Lung (tissue), 12 donors: ENCODE results near the gene ZCCHC8. TPM values are rescaled to one million over a fixed set of nuclear protein-coding genes. Genes with fewer than 3 reads are reported as not detected.
A peak's percentile ranks its signal among the peaks of the same experiment; 100 is the strongest.

Source experiments
- ATAC-seq: fragments of 200-7000 bp; cut with Tn5 transposase; one replicate; pipeline ENCODE4 v1.9.1; 2020; ENCODE audit warnings: moderate number of reproducible peaks; ENCODE audit not compliant: insufficient read depth, low FRiP score
- DNase-seq, 3 donors: peaks; one replicate each; pipeline ENCODE4 v3.0.0-alpha.2; 2013 to 2017
- H3K27ac ChIP-seq, 2 donors: one replicate each; pipeline ENCODE4 v1.5.1; 2013; ENCODE audit warnings: mild to moderate bottlenecking in 2 of 2, moderate library complexity in 2 of 2, control low read depth in 1 of 2, inconsistent platforms in 1 of 2, low read depth in 1 of 2, low read length in 1 of 2
- H3K27me3 ChIP-seq, 3 donors: one replicate each; pipeline ENCODE4 v1.5.1; 2013; ENCODE audit warnings: low read length in 2 of 3; ENCODE audit not compliant: control insufficient read depth in 3 of 3, insufficient read depth in 3 of 3
- H3K36me3 ChIP-seq, 4 donors: one replicate each; pipeline ENCODE4 v1.5.1; 2013; ENCODE audit warnings: low read length in 4 of 4, mild to moderate bottlenecking in 1 of 4, moderate library complexity in 1 of 4; ENCODE audit not compliant: control insufficient read depth in 4 of 4, insufficient read depth in 4 of 4
- H3K4me1 ChIP-seq, 5 donors: one replicate each; pipeline ENCODE4 v1.5.1; 2013; ENCODE audit warnings: low read length in 5 of 5, mild to moderate bottlenecking in 2 of 5, moderate library complexity in 1 of 5; ENCODE audit not compliant: control insufficient read depth in 5 of 5, insufficient read depth in 5 of 5
- H3K4me3 ChIP-seq: one replicate; pipeline ENCODE4 v1.5.1; 2013; ENCODE audit warnings: mild to moderate bottlenecking, control low read depth, moderate library complexity
- H3K9ac ChIP-seq, 2 donors: one replicate each; pipeline ENCODE4 v1.5.1; 2013; ENCODE audit warnings: low read length in 2 of 2, control low read depth in 1 of 2; ENCODE audit not compliant: insufficient read depth in 1 of 2
- H3K9me3 ChIP-seq, 4 donors: one replicate each; pipeline ENCODE4 v1.5.1; 2013; ENCODE audit warnings: low read length in 3 of 4, mild to moderate bottlenecking in 1 of 4, moderate library complexity in 1 of 4; ENCODE audit not compliant: control insufficient read depth in 4 of 4, insufficient read depth in 3 of 4
- WGBS, 2 donors: extraction: QIAGEN DNeasy Blood & Tissue Kit; methylation state at CpG; one replicate each; pipeline ENCODE4 v1.1.7; 2013; 5-methylcytosine and 5-hydroxymethylcytosine counted together
- polyA plus RNA-seq, 2 donors: library from polyadenylated mRNA; stranded (reverse); fragments of 200-250 nt; gene quantifications; one replicate each; pipeline ENCODE4 v1.2.1, GENCODE V29; 2013
- total RNA-seq, 2 donors: library from RNA; depleted of rRNA in 1 of 2; stranded (reverse); fragments of >200 nt in 1 of 2; gene quantifications; one replicate each; pipeline ENCODE4 v1.2.1, GENCODE V29; 2014 to 2021
- TF ChIP-seq, protein P1 (sequence below): IDR thresholded peaks from 2 replicates; pipeline ENCODE4 v1.5.1; 2012; ENCODE audit warnings: mild to moderate bottlenecking; ENCODE audit errors: control extremely low read depth, extremely low read depth
- donor health status: control.
- donor health status: control.
- donor health status: Bipolar disorder and iron deficiency.
- donor health status: healthy.
- donor health status: DM: yes; HTN: yes; CAD: no.

Gene ZCCHC8
- total and polyA plus RNA-seq, 4 donors = 12.8 to 48.1 (median 21.8) TPM

DNA sequence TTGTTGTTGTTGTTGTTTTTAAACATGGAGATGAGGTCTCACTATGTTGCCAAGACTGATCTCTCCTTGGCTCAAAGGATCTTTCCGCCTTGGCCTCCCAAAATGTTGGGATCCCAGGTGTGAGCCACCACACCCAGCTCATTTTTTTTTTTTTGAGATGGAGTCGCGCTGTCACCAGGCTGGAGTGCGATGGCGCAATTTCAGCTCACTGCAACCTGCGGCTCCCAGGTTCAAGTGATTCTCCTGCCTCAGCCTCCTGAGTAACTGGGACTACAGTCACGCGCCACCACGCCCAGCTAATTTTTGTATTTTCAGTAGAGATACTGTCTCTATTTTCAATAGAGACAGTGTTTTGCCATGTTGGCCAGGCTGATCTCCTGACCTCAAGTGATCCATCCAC lies 73.3 kb downstream of the ZCCHC8 start:
- peaks cover 0 to 9% (median 0%) of the 10 kb centered on the region in 5 donors for H3K4me1 ChIP-seq
- no peaks in the 10 kb centered on the region for H3K27me3 ChIP-seq

DNA sequence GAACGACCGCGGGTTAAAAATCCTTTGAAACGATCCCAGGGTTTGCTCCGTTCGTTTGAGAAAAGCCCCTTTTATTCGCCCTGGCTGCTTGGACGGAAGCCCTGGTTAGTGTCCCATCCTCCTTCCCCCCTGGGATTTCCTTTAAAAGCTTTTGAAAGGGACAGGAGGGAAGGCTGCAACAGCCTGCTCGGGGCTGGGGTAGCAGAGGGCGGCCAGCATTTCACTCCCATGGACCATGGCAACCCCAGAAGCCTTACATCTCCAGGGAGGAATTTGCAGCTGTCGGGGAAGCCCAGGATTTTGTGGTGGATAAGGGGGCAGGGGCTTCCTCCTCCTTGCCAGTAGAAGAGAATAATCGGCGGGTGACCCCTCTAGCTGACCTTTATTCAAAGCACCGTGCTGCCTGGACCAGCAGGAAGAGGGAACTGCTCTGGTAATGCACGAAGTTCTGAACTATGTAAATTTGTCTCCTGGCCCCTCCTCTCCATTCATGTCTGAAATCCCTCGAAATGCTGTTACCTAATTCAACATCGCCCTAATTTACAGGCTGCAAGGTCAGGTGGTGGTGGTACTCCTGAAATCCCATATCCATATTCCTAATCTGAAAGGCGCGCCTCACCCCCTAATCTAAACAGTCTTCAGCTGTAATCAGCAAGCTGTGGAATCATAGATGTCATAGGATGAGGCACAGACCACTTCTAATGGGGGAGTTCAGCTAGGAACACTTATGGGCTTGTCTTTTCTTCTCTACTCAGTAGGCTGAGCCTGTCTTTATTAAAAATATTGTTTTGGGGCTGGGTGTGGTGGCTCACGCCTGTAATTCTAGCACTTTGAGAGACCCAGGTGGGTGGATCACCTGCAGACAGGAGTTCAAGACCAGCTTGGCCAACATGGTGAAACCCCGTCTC lies 77.2 kb downstream of the ZCCHC8 start:
- peak overlapping the region; percentile 63 to 81 for H3K9ac ChIP-seq
- H3K4me1 ChIP-seq = peaks cover 0 to 20% (median 8%) of the 10 kb centered on the region in 5 donors
- H3K27me3 ChIP-seq = no peaks in the 10 kb centered on the region
- 15 to 16% methylated on average over 21 of the region's 21 CpGs for WGBS, 2 donors
- no peaks in the 10 kb centered on the region for H3K9me3 ChIP-seq
- TF ChIP-seq, protein P1, sequence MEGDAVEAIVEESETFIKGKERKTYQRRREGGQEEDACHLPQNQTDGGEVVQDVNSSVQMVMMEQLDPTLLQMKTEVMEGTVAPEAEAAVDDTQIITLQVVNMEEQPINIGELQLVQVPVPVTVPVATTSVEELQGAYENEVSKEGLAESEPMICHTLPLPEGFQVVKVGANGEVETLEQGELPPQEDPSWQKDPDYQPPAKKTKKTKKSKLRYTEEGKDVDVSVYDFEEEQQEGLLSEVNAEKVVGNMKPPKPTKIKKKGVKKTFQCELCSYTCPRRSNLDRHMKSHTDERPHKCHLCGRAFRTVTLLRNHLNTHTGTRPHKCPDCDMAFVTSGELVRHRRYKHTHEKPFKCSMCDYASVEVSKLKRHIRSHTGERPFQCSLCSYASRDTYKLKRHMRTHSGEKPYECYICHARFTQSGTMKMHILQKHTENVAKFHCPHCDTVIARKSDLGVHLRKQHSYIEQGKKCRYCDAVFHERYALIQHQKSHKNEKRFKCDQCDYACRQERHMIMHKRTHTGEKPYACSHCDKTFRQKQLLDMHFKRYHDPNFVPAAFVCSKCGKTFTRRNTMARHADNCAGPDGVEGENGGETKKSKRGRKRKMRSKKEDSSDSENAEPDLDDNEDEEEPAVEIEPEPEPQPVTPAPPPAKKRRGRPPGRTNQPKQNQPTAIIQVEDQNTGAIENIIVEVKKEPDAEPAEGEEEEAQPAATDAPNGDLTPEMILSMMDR = no peak
- H3K27ac ChIP-seq = peak overlapping the region; percentile 95 to 99
- peak; percentile 46 to 55 (median 48) for DNase-seq
- no peak for ATAC-seq
- H3K36me3 ChIP-seq = no peaks in the 10 kb centered on the region
- H3K4me3 ChIP-seq = peak overlapping the region; percentile 72

More for the DNA sequence above, 73.3 kb downstream of the ZCCHC8 start:
- ATAC-seq (no peak), DNase-seq (no peak)
- Histone ChIP-seq H3K4me3 (no peak overlapping the region), H3K9me3 (no peaks in the 10 kb centered on the region), H3K27ac (no peak overlapping the region), H3K9ac (no peak overlapping the region), H3K36me3 (no peaks in the 10 kb centered on the region)
- TF ChIP-seq, protein P1 = no peak
- 93% methylated on average over 9 of the region's 9 CpGs for WGBS, 2 donors

DNA sequence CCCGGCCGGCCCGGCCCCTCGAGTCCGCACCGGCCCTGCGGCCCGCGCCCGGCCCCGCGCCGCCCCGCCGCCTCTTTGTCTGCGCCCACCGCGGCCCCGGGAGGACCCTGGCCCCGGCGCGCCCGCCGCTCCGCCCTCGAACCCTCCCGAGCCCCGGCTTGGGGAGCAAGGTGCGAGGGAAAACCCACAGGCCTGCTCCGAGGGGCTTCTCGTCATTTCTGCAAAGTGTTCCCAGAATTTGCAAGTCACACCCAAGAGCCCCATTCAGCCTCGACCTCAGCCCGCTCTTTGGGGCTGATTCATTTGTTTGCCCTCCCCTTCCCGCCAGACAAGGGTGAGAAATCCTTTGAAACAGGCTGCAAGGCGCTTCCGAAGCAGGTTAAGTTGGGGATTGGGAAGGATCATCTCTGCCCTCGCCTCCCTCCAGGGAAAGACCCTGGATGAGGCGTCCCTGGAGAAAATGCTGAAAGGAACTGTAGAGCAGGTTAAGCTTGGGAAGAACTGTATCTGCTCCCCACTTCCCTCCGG lies 77.9 kb downstream of the ZCCHC8 start:
- Histone ChIP-seq H3K9ac (peak overlapping the region; percentile 63 to 81), H3K4me3 (peak overlapping the region; percentile 72), H3K9me3 (no peaks in the 10 kb centered on the region), H3K27ac (peak overlapping the region; percentile 95 to 99), H3K27me3 (no peaks in the 10 kb centered on the region), H3K4me1 (peaks cover 0 to 20% (median 8%) of the 10 kb centered on the region in 5 donors), H3K36me3 (no peaks in the 10 kb centered on the region)
- ATAC-seq (peak; percentile 12), DNase-seq (peak in 2 of 3 donors; percentile 29 to 61)
- TF ChIP-seq, protein P1 = no peak
- WGBS, 2 donors = 0% methylated on average over 17 to 39 of the region's 39 CpGs
